Measurements from ENCODE around the gene ZNF609. TPM values are rescaled to one million over a fixed set of nuclear protein-coding genes. Genes with fewer than 3 reads are reported as not detected.
A peak's percentile ranks its signal among the peaks of the same experiment; 100 is the strongest.

Gene ZNF609
- total RNA-seq, 1 donor from 2014 or later = 63.9 TPM

DNA sequence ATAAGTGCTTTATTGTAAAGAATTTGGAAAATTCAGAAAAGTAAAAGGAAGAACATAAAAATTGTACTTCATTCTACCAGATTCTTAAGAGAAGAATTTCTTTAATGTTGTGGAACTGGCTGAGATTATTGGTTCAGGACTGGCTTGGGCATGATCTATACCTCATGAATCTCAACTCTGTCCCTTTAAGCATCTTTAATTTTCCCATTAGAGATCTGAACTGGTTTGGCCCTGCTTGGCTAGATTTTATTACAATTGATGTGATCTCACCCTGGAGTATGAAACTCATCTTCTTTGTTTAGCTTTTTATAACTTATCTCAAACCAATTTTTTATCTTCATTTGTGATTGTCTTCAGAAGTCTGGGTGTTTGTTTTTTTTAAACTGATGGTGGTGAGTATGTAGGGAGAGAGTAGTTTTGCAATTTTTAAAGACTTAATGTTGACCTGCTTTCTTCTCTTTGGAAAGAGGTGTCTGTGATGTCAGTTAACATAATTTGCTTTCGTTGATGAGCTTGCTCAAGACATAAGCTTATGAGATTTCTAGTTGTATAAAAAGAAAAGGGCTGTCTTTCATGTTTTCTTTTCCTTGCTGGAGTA lies 61.9 kb downstream of the ZNF609 start:
- no peak for DNase-seq
- Mint-ChIP-seq H3K27ac (no peak overlapping the region), H3K9me3 (no peaks in the 10 kb centered on the region), H3K4me1 (peaks cover 36% of the 10 kb centered on the region), H3K4me3 (no peak overlapping the region), H3K27me3 (no peaks in the 10 kb centered on the region), H3K36me3 (ENCODE audit: low read depth) (peaks cover 15% of the 10 kb centered on the region)
- intact Hi-C loops (cut with micrococcal nuclease) = no loop called here

DNA sequence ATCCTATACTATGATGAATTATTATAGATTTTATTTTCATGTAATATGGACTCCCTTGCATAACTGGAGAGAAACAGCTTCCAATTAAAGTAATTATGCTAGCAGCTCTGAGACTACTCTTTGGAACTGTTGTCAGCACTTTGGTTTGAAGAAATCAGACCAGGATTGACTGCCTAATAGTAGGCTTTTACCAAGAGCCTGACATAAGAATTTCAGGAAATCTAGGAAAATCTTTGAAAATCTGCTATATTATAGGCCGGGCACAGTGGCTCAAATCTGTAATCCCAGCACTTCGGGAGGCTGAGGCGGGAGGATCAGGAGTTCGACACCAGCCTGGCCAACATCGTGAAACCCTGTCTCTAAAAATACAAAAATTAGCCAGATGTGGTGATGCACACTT lies 62.9 kb downstream of the ZNF609 start:
- peaks cover 15% of the 10 kb centered on the region for H3K36me3 Mint-ChIP-seq (ENCODE audit: low read depth)
- DNase-seq = no peak
- no peak overlapping the region for H3K4me3 Mint-ChIP-seq
- intact Hi-C loops (cut with micrococcal nuclease) = no loop called here
- H3K27me3 Mint-ChIP-seq = no peaks in the 10 kb centered on the region
- H3K9me3 Mint-ChIP-seq = no peaks in the 10 kb centered on the region
- H3K27ac Mint-ChIP-seq = no peak overlapping the region
- H3K4me1 Mint-ChIP-seq = peaks cover 36% of the 10 kb centered on the region

- Mint-ChIP-seq H3K27ac (no peak overlapping the region), H3K9me3 (no peaks in the 10 kb centered on the region), H3K4me1 (peaks cover 31% of the 10 kb centered on the region), H3K4me3 (no peak overlapping the region), H3K36me3 (ENCODE audit: low read depth) (peaks cover 22% of the 10 kb centered on the region), H3K27me3 (no peaks in the 10 kb centered on the region)
- intact Hi-C loops (cut with micrococcal nuclease) = no loop called here
- no peak for DNase-seq
Measured at GRCh38 chr15:64524778-64525177, 64.4 kb downstream of the ZNF609 start.

GRCh38 chr15:64525828-64526530 lies 65.6 kb downstream of the ZNF609 start:
- no peak overlapping the region for H3K4me3 Mint-ChIP-seq
- peaks cover 4% of the 10 kb centered on the region for H3K9me3 Mint-ChIP-seq
- no peak overlapping the region for H3K27ac Mint-ChIP-seq
- DNase-seq = no peak
- peaks cover 29% of the 10 kb centered on the region for H3K36me3 Mint-ChIP-seq (ENCODE audit: low read depth)
- peaks cover 41% of the 10 kb centered on the region for H3K4me1 Mint-ChIP-seq
- no peaks in the 10 kb centered on the region for H3K27me3 Mint-ChIP-seq
- intact Hi-C loops (cut with micrococcal nuclease) = no loop called here

GRCh38 chr15:64527263-64527984 lies 67.0 kb downstream of the ZNF609 start:
- Mint-ChIP-seq H3K4me1 (peaks cover 51% of the 10 kb centered on the region), H3K27ac (peak overlapping the region; percentile 1), H3K36me3 (ENCODE audit: low read depth) (peaks cover 30% of the 10 kb centered on the region)

DNA sequence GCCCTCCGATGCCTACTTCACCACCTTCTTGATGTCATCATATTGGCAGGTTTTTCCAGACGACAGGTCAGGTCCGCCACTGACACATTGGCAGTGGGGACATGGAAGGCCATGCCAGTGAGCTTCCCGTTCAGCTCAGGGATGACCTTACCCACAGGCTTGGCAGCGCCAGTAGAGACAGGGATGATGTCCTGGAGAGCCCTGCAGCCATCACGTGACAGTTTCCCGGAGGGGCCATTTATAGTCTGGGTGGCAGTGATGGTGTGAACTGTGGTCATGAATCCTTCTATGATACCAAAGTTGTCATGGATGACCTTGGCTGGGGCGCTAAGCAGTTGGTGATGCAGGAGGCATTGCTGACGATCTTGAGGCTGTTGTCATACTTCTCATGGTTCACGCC lies 68.5 kb downstream of the ZNF609 start:
- H3K36me3 Mint-ChIP-seq (ENCODE audit: low read depth) = peaks cover 35% of the 10 kb centered on the region
- no peak for DNase-seq
- H3K4me1 Mint-ChIP-seq = peaks cover 64% of the 10 kb centered on the region
- intact Hi-C loops (cut with micrococcal nuclease) = no loop called here
- H3K27me3 Mint-ChIP-seq = no peaks in the 10 kb centered on the region
- H3K9me3 Mint-ChIP-seq = peaks cover 10% of the 10 kb centered on the region
- no peak overlapping the region for H3K4me3 Mint-ChIP-seq
- no peak overlapping the region for H3K27ac Mint-ChIP-seq

More at GRCh38 chr15:64527263-64527984, 67.0 kb downstream of the ZNF609 start:
- Mint-ChIP-seq H3K4me3 (no peak overlapping the region), H3K9me3 (peaks cover 7% of the 10 kb centered on the region), H3K27me3 (no peaks in the 10 kb centered on the region)
- intact Hi-C loops (cut with micrococcal nuclease) = no loop called here
- DNase-seq = no peak

DNA sequence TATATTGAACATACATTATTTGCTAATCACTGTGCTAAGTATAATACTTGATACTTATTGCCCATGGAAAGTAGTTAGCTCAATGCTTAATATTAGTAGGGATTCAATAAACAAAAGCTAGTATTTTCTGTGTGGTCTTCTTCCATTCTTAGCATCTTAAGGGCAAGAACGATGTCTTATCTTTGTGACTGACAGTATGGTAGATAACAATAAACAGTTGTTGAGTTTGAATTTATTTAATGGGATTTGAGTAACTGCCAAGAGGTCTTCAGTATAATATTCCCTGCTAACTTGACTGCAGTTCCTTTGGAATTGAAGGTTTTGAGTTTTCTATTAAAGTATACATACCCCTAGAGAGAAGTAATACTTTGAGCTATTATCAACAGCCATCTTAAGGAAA lies 70.1 kb downstream of the ZNF609 start:
- Mint-ChIP-seq H3K4me1 (peaks cover 56% of the 10 kb centered on the region), H3K4me3 (no peak overlapping the region), H3K36me3 (ENCODE audit: low read depth) (peaks cover 35% of the 10 kb centered on the region), H3K9me3 (peaks cover 10% of the 10 kb centered on the region), H3K27ac (peak overlapping the region; percentile 43), H3K27me3 (no peaks in the 10 kb centered on the region)
- intact Hi-C loops (cut with micrococcal nuclease) = no loop called here
- DNase-seq = no peak

- Mint-ChIP-seq H3K27me3 (no peaks in the 10 kb centered on the region), H3K4me3 (no peak overlapping the region), H3K36me3 (ENCODE audit: low read depth) (peaks cover 35% of the 10 kb centered on the region), H3K4me1 (peaks cover 55% of the 10 kb centered on the region), H3K9me3 (peaks cover 10% of the 10 kb centered on the region), H3K27ac (peak overlapping the region; percentile 43)
- DNase-seq = no peak
- intact Hi-C loops (cut with micrococcal nuclease) = no loop called here
Measured at GRCh38 chr15:64530918-64531317, 70.5 kb downstream of the ZNF609 start.

DNA sequence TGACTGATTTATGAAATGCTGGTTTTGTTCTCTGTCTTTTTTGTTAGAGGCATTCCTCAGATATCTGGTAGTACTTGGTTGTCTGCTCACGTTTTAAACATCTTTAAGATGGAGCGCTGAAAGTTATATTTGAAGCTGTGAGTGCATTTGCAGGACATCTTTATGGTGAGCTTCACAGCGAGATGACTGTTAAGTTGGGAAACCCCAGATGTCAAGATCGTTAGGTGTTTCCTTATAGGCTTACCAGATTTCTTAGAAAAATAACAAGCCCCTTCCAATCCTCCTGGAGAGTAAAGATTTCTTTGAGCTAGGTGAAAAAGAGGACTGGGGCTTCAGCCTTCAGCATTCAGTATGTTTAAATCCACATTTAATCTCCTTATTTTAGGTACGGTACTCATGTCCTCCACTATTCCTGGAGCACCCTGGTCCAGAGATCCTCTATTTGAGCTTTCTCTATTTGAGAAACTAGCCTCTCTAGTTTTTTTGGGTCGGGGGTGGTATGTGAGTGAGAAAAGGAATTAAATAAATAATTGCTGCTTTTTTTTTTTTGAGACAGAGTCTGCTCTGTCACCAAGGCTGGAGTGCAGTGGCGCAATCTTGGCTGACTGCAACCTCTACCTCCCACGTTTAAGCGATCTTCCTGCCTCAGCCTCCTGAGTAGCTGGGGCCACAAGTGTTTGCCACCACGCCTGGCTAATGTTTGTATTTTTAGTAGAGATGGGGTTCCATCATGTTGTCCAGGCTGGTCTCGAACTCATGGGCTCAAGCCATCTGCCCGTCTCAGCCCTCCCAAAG lies 72.3 kb downstream of the ZNF609 start:
- intact Hi-C loops (cut with micrococcal nuclease) = loop anchor here (2.0 kb wide), 1 partner anchor 72 kb away; the partner anchor contains the start of gene ZNF609
- Mint-ChIP-seq H3K4me1 (peaks cover 49% of the 10 kb centered on the region), H3K9me3 (peaks cover 10% of the 10 kb centered on the region), H3K4me3 (peak overlapping the region; percentile 53), H3K27ac (peak overlapping the region; percentile 79), H3K36me3 (ENCODE audit: low read depth) (peaks cover 32% of the 10 kb centered on the region), H3K27me3 (no peaks in the 10 kb centered on the region)
- no peak for DNase-seq

DNA sequence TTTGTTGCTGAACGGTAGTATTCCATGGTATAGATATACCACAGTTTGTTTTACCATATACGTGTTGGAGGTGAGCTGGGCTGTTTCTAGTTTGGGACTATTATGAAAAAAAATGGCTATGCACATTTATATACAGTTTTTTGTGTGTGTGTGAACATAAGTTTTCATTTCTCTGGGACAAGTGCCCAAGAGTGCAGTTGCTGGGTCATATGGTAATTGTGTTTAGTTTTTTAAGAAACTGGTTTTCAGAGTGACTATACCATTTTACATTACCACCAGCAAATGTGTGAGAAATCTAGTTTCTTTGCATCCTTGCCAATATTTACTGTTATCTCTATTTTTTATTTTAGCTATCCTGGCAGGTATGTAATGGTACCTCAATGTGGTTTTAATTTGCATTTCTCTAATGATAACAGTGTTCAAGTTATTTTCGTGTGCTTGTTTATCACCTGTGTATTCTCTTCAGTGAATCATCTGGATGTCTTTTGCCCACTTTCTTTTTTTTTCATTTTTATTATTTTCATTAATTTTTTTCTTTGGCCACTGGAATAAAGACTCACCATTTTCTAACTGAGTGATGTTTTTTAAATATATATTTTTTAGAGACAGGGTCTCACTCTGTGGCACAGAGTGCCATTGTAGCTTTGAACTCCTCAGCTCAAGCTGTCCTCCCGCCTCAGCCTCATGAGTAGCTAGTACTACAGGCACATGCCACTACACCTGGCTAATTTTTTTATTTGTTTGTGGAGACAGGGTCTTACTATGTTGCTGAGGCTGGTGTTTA lies 75.3 kb downstream of the ZNF609 start:
- peak overlapping the region; percentile 79 for H3K27ac Mint-ChIP-seq
- intact Hi-C loops (cut with micrococcal nuclease) = loop anchor here (1.0 to 2.0 kb wide), 2 partner anchors 87 to 91 kb away; no protein-coding TSS in a partner anchor

GRCh38 chr15:64536244-64536836 lies 76.0 kb downstream of the ZNF609 start:
- Mint-ChIP-seq H3K27ac (peak overlapping the region; percentile 29), H3K36me3 (ENCODE audit: low read depth) (peaks cover 13% of the 10 kb centered on the region), H3K27me3 (no peaks in the 10 kb centered on the region), H3K9me3 (peaks cover 6% of the 10 kb centered on the region), H3K4me1 (peaks cover 37% of the 10 kb centered on the region), H3K4me3 (peak overlapping the region; percentile 14)
- peak; percentile 64 for DNase-seq
- intact Hi-C loops (cut with micrococcal nuclease) = loop anchor here (1.0 to 2.0 kb wide), 2 partner anchors 86 to 92 kb away; no protein-coding TSS in a partner anchor

More for the DNA sequence above, 75.3 kb downstream of the ZNF609 start:
- Mint-ChIP-seq H3K4me3 (peak overlapping the region; percentile 26), H3K9me3 (peaks cover 6% of the 10 kb centered on the region), H3K27me3 (no peaks in the 10 kb centered on the region), H3K36me3 (ENCODE audit: low read depth) (peaks cover 16% of the 10 kb centered on the region), H3K4me1 (peaks cover 43% of the 10 kb centered on the region)
- no peak for DNase-seq

- H3K4me3 Mint-ChIP-seq = no peak overlapping the region
- no peaks in the 10 kb centered on the region for H3K27me3 Mint-ChIP-seq
- peaks cover 14% of the 10 kb centered on the region for H3K36me3 Mint-ChIP-seq (ENCODE audit: low read depth)
- intact Hi-C loops (cut with micrococcal nuclease) = no loop called here
- no peak overlapping the region for H3K27ac Mint-ChIP-seq
- no peak for DNase-seq
- peaks cover 15% of the 10 kb centered on the region for H3K4me1 Mint-ChIP-seq
- no peaks in the 10 kb centered on the region for H3K9me3 Mint-ChIP-seq
Measured at GRCh38 chr15:64542091-64542490, 81.7 kb downstream of the ZNF609 start.

Data from activated CD4-positive, alpha-beta T cell treated with anti-CD3 and anti-CD28 coated beads, Interleukin-2, amount 10 ng/mL, durations not matched to agents 24 days and 14 days (primary cell).